Measurements from ENCODE around the gene HDDC2.
"Not testable (repeated sequence)": the region's sequence is repeated elsewhere in the genome, so short reads cannot be mapped to it uniquely, and the experiment has no call there.

Gene HDDC2

GRCh38 chr6:125306756-125307149, 5.0 kb upstream of the HDDC2 start:
- DNase-seq (ENCODE audit: low spot score), result no peak

GRCh38 chr6:125304970-125305660, 3.3 kb upstream of the HDDC2 start:
- DNase-seq (ENCODE audit: low spot score), result no peak

- DNase-seq (ENCODE audit: low spot score), result no peak
These were observed 1.7 kb upstream of the HDDC2 start for GRCh38 chr6:125303512-125303854.

GRCh38 chr6:125302840-125303511, 1.2 kb upstream of the HDDC2 start:
- no peak for DNase-seq (ENCODE audit: low spot score)

GRCh38 chr6:125300992-125301434, 754 bp downstream of the HDDC2 start:
- peak; percentile 21 for DNase-seq (ENCODE audit: low spot score)

GRCh38 chr6:125299257-125299656, 2.5 kb downstream of the HDDC2 start:
- no peak for DNase-seq (ENCODE audit: low spot score)

GRCh38 chr6:125296471-125296870, 5.3 kb downstream of the HDDC2 start:
- DNase-seq (ENCODE audit: low spot score), result no peak

- DNase-seq (ENCODE audit: low spot score), result no peak
These were observed 6.8 kb downstream of the HDDC2 start for GRCh38 chr6:125294925-125295324.

- peak; percentile 21 for DNase-seq (ENCODE audit: low spot score)
These were observed 7.7 kb downstream of the HDDC2 start for GRCh38 chr6:125294036-125294435.

- no peak for DNase-seq (ENCODE audit: low spot score)
These were observed 8.2 kb downstream of the HDDC2 start for GRCh38 chr6:125293587-125293986.

GRCh38 chr6:125287718-125288117, 14.0 kb downstream of the HDDC2 start:
- DNase-seq (ENCODE audit: low spot score), result no peak

- DNase-seq (ENCODE audit: low spot score), result no peak
These were observed 15.8 kb downstream of the HDDC2 start for GRCh38 chr6:125285936-125286335.

- no peak for DNase-seq (ENCODE audit: low spot score)
These were observed 16.4 kb downstream of the HDDC2 start for GRCh38 chr6:125285353-125285752.

- DNase-seq (ENCODE audit: low spot score), result not testable (repeated sequence)
These were observed 19.3 kb downstream of the HDDC2 start for GRCh38 chr6:125282470-125282869.

GRCh38 chr6:125280370-125281035, 21.3 kb downstream of the HDDC2 start:
- DNase-seq (ENCODE audit: low spot score), result not testable (repeated sequence)

GRCh38 chr6:125279961-125280360, 21.8 kb downstream of the HDDC2 start:
- no peak for DNase-seq (ENCODE audit: low spot score)

- DNase-seq (ENCODE audit: low spot score), result no peak
These were observed 23.9 kb downstream of the HDDC2 start for GRCh38 chr6:125277838-125278237.

- no peak for DNase-seq (ENCODE audit: low spot score)
These were observed 26.0 kb downstream of the HDDC2 start for GRCh38 chr6:125275779-125276178.

GRCh38 chr6:125274935-125275334, 26.8 kb downstream of the HDDC2 start:
- no peak for DNase-seq (ENCODE audit: low spot score)

- DNase-seq (ENCODE audit: low spot score), result no peak
These were observed 27.8 kb downstream of the HDDC2 start for GRCh38 chr6:125273965-125274364.

GRCh38 chr6:125273251-125273650, 28.5 kb downstream of the HDDC2 start:
- no peak for DNase-seq (ENCODE audit: low spot score)

- no peak for DNase-seq (ENCODE audit: low spot score)
These were observed 30.1 kb downstream of the HDDC2 start for GRCh38 chr6:125271486-125272159.

- DNase-seq (ENCODE audit: low spot score), result no peak
These were observed 31.4 kb downstream of the HDDC2 start for GRCh38 chr6:125270380-125270779.

All from hepatic stellate cell (primary cell).